Choroid plexus epithelial cell (primary cell): ENCODE data around the gene LMAN1.

ENCODE experiments used
- DNase-seq: peaks from one replicate; pipeline ENCODE4 v3.0.0-alpha.2; 2010; ENCODE audit warnings: low read depth
- H3K4me3 ChIP-seq: 2 replicates; pipeline ENCODE4 v1.5.1; 2011; ENCODE audit warnings: low read depth, mild to moderate bottlenecking, control low read depth, low read length, moderate library complexity
- CTCF ChIP-seq: conservative IDR thresholded peaks from 2 replicates; pipeline ENCODE4 v1.5.1; 2011; ENCODE audit warnings: low read depth, mild to moderate bottlenecking, control low read depth, inconsistent platforms, low read length, moderate library complexity

LMAN1 gene

GRCh38 chr18:59387687-59388565 lies 28.9 kb upstream of the LMAN1 start:
- no peak for DNase-seq
- no peak for TF ChIP-seq CTCF
- H3K4me3 ChIP-seq: no peak overlapping the region

DNA sequence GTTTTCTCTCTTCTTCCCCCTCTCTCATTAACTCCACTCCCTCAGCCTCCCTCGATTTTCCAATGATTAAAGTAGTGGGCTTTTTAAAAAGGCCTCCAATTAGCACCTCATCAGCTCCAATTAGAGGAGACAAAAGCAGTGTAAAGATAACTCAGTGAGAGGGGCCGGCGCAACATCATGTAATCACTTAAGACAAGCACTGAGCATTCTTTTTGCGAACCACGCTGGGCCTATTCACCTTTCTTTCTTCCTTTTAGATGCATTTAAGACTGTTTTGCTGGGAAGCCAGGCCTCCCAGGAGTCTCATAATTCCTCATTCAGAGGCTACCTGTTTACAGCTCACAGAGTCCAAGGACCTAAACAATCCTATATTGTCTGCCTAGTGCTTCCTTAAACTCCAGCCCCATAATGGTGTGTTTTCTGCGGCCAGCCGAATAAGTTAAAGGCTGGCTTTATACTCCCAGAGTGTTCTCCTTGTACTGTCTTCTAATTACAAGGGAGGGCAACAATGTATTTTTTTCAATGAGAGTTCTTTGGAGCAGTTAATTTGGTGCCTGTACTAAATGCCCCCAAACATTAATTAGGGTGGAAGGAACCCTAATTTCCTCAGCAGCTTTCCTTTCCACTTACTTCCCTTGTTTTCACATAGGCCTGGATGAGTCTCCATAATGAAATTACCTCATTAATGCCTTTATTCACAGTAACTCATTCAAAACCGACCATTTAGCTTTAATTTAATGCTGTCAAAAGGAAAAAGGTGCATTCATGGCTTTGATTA lies 28.0 kb upstream of the LMAN1 start:
- TF ChIP-seq CTCF: no peak
- DNase-seq: no peak
- no peak overlapping the region for H3K4me3 ChIP-seq

- no peak for TF ChIP-seq CTCF
- no peak overlapping the region for H3K4me3 ChIP-seq
- no peak for DNase-seq
Measured at GRCh38 chr18:59385191-59385590, 26.1 kb upstream of the LMAN1 start.

GRCh38 chr18:59383851-59384250 lies 24.8 kb upstream of the LMAN1 start:
- no peak for TF ChIP-seq CTCF
- H3K4me3 ChIP-seq: no peak overlapping the region
- DNase-seq: no peak

- DNase-seq: no peak
- H3K4me3 ChIP-seq: no peak overlapping the region
- no peak for TF ChIP-seq CTCF
Measured at GRCh38 chr18:59382383-59382782, 23.3 kb upstream of the LMAN1 start.

DNA sequence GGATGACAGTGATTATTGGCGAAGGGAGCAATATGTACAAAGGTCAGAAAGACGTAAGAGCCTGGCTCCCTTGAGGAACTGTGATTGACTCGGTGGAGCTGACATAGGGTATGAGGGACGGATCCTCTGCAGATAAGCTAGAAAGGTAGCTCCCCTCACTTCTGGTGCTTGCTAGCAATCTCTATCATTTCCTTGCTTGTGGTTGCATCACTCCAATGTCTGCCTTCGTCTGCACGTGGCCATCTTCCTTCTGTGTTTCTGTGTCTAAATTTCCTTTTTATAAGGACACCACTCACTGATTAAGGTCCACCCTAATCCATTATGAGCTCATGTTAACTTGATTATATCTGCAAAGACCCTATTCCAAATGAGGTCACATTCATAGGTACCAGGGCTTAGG lies 22.9 kb upstream of the LMAN1 start:
- H3K4me3 ChIP-seq: no peak overlapping the region
- DNase-seq: no peak
- TF ChIP-seq CTCF: no peak
